GM12878 (cell line): ENCODE measurements around the gene TNNT2. TPM values are rescaled to one million over a fixed set of nuclear protein-coding genes. Genes with fewer than 3 reads are reported as not detected.

Experiments used
- ATAC-seq: fragments of 200-7000 bp; cut with Tn5 transposase; 3 replicates; pipeline ENCODE4 v1.9.1; 2020; ENCODE audit warnings: mild to moderate bottlenecking, moderate library complexity
- BruUV-seq: library from RNA; stranded (reverse); fragments of 400-500 nt; replicated peaks from 2 replicates; lab custom pipeline; 2021; lab: Mats Ljungman, UMichigan
- CTCF ChIA-PET: fragments of 300-600 bp; sonication (Branson Sonifier 250); formaldehyde crosslinking; extraction: SDS; loops from one replicate; lab custom pipeline; 2021; ENCODE audit warnings: inconsistent platforms; lab: Yijun Ruan, JAX
- POLR2A ChIA-PET: fragments of 350-600 bp; formaldehyde crosslinking; extraction: SDS; loops from one replicate; lab custom pipeline; 2021; ENCODE audit warnings: inconsistent platforms; lab: Charles Lee
- RAD21 ChIA-PET: fragments of 300-600 bp; sonication (Branson Sonifier 250); formaldehyde crosslinking; loops from one replicate; lab custom pipeline; 2023; ENCODE audit warnings: antibody characterized with exemption; ENCODE audit not compliant: unreplicated experiment; lab: Charles Lee
- SMC1A ChIA-PET: fragments of 300-600 bp; sonication (Branson Sonifier 250); formaldehyde crosslinking; loops from one replicate; lab custom pipeline; 2023; ENCODE audit not compliant: unreplicated experiment, uncharacterized antibody; lab: Charles Lee
- DNase-seq: peaks from one replicate; pipeline ENCODE4 v3.0.0-alpha.2; 2011; ENCODE audit warnings: low read depth, low spot score
- FAIRE-seq: peaks from 3 replicates; lab custom pipeline; 2011; peaks lifted over from hg19 to GRCh38; lab: Jason Lieb, UNC
- H2AFZ ChIP-seq: 2 replicates; pipeline ENCODE4 v1.6.0; 2011; ENCODE audit warnings: low read depth, low read length, control low read depth; ENCODE audit not compliant: control insufficient read depth
- H3K27ac ChIP-seq: 2 replicates; pipeline ENCODE4 v1.5.1; 2011; ENCODE audit warnings: control low read depth; ENCODE audit not compliant: control insufficient read depth, insufficient read depth
- H3K27me3 ChIP-seq, 2 experiments: replicated peaks in 1 of 2; 2 replicates each; pipeline versions ENCODE4 v1.6.0 to v1.6.1; 2011; ENCODE audit warnings: low read length in 1 of 2; ENCODE audit not compliant: control insufficient read depth in 2 of 2, insufficient read depth in 2 of 2
- H3K36me3 ChIP-seq, 2 experiments: 2 replicates each; pipeline ENCODE4 v1.5.1; 2011; ENCODE audit warnings: low read length in 1 of 2; ENCODE audit not compliant: control insufficient read depth in 2 of 2, insufficient read depth in 2 of 2
- H3K4me1 ChIP-seq: 2 replicates; pipeline ENCODE4 v1.6.1; 2011; ENCODE audit warnings: mild to moderate bottlenecking, low read length, moderate library complexity, mixed read lengths; ENCODE audit not compliant: control insufficient read depth, insufficient read depth
- H3K4me2 ChIP-seq: 2 replicates; pipeline ENCODE4 v1.6.0; 2011; ENCODE audit warnings: control low read depth; ENCODE audit not compliant: control insufficient read depth, insufficient read depth
- H3K4me3 ChIP-seq: fragments of 200-600 bp; sonication (generic); 2 replicates; pipeline ENCODE4 v1.5.1; 2016
- H3K79me2 ChIP-seq: 2 replicates; pipeline ENCODE4 v1.6.0; 2011; ENCODE audit warnings: low read length; ENCODE audit not compliant: control insufficient read depth, insufficient read depth
- H3K9ac ChIP-seq: 2 replicates; pipeline ENCODE4 v1.8.0; 2011; ENCODE audit warnings: low read length, control low read depth, mixed read lengths; ENCODE audit not compliant: control insufficient read depth, insufficient read depth
- H3K9me3 ChIP-seq: replicated peaks from 3 replicates; pipeline ENCODE4 v1.5.1; 2011; ENCODE audit warnings: mild to moderate bottlenecking, low read length; ENCODE audit not compliant: control insufficient read depth, insufficient read depth
- H4K20me1 ChIP-seq: 2 replicates; pipeline ENCODE4 v1.6.0; 2011; ENCODE audit not compliant: control insufficient read depth, insufficient read depth
- BHLHE40 ChIP-seq, 2 experiments: fragments of 450-650 bp in 1 of 2; IDR thresholded peaks; 2 replicates each; pipeline ENCODE4 v1.6.1; 2011 to 2017; ENCODE audit warnings: low read depth in 2 of 2, borderline replicate concordance in 1 of 2, improper control_type of control experiment in 1 of 2, low read length in 1 of 2, mild to moderate bottlenecking in 1 of 2
- HDAC2 ChIP-seq: fragments of 200-600 bp; sonication (generic); IDR thresholded peaks from 2 replicates; pipeline ENCODE4 v1.6.1; 2017
- KDM1A ChIP-seq: fragments of 200-600 bp; sonication (generic); IDR thresholded peaks from 2 replicates; pipeline ENCODE4 v1.6.1; 2016; ENCODE audit warnings: borderline replicate concordance
- MEF2B ChIP-seq: fragments of 450-650 bp; IDR thresholded peaks from 2 replicates; pipeline ENCODE4 v1.6.1; 2018; ENCODE audit warnings: mild to moderate bottlenecking, moderate library complexity; ENCODE audit not compliant: partially characterized antibody, poor library complexity, severe bottlenecking
- NBN ChIP-seq: fragments of 450-650 bp; IDR thresholded peaks from 2 replicates; pipeline ENCODE4 v1.6.1; 2016
- NR2F1 ChIP-seq: fragments of 450-650 bp; conservative IDR thresholded peaks from 2 replicates; pipeline ENCODE4 v1.6.1; 2017; ENCODE audit warnings: mild to moderate bottlenecking
- ZNF217 ChIP-seq: fragments of 450-650 bp; IDR thresholded peaks from 2 replicates; pipeline ENCODE4 v1.6.1; 2017; ENCODE audit warnings: antibody characterized with exemption, mild to moderate bottlenecking
- WGBS: methylation state at CpG from one replicate; pipeline ENCODE4 v1.1.6; 2016; ENCODE audit warnings: low lambda C conversion rate; ENCODE audit not compliant: insufficient replicate concordance, insufficient coverage; ENCODE audit errors: missing lambda C conversion rate; 5-methylcytosine and 5-hydroxymethylcytosine counted together
- in situ Hi-C: fragments of 300-500 bp; cut with MboI; formaldehyde crosslinking; loops from 9 replicates; pipeline ENCODE4 v1.14.3; 2018; ENCODE audit warnings: mixed read lengths
- intact Hi-C: fragments of 100-400 bp; cut with micrococcal nuclease; formaldehyde crosslinking; loops from one replicate; pipeline ENCODE4 v1.14.2; 2022; ENCODE audit not compliant: unreplicated experiment
- polyA plus RNA-seq, 11 experiments: library from polyadenylated mRNA; depleted of rRNA in 4 of 11; unstranded in 6 of 11; stranded (reverse) in 5 of 11; fragments of >200 nt; fragmentation: Nextera tagmentation in 4 of 11; fragmentation: Illumina TruSeq in 1 of 11; extraction: Ambion mirVana in 4 of 11; extraction: Trizol in 1 of 11; gene quantifications; 1 replicate in 1 of 11; 2 replicates in 10 of 11; pipeline versions ENCODE4 v1.2.1 to v1.2.3, GENCODE V29; 2011 to 2016; ENCODE audit warnings: inconsistent platforms in 2 of 11, missing spikeins in 2 of 11, low read depth in 1 of 11
- total RNA-seq, 4 experiments: library from RNA; depleted of rRNA in 3 of 4; stranded (reverse); fragments of >200 nt in 3 of 4; fragmentation: Illumina TruSeq in 1 of 4; extraction: Trizol in 1 of 4; gene quantifications; 2 replicates each; pipeline versions ENCODE4 v1.2.1 to v1.2.3, GENCODE V29; 2013 to 2021
- TF ChIP-seq, protein P1 (sequence below): IDR thresholded peaks from 2 replicates; pipeline ENCODE4 v1.6.1; 2012; ENCODE audit warnings: low read depth, low read length, improper control_type of control experiment
- TF ChIP-seq, protein P2 (sequence below): fragments of 450-650 bp; IDR thresholded peaks from 2 replicates; pipeline ENCODE4 v1.6.1; 2017; ENCODE audit warnings: low read depth, mild to moderate bottlenecking, moderate library complexity
- TF ChIP-seq, protein P3 (sequence below): fragments of 450-650 bp; IDR thresholded peaks from 2 replicates; pipeline ENCODE4 v1.6.1; 2018; ENCODE audit warnings: mild to moderate bottlenecking, low read depth, moderate library complexity; ENCODE audit not compliant: partially characterized antibody
- TF ChIP-seq, protein P4 (sequence below): fragments of 450-650 bp; formaldehyde crosslinking; IDR thresholded peaks from 2 replicates; pipeline ENCODE4 v1.4.0; 2020; ENCODE audit warnings: mild to moderate bottlenecking, moderate library complexity

TNNT2 gene
- total and polyA plus RNA-seq, 10 of the 15 experiments (the other 5 are each of a cell fraction or from before 2014, with no cell fraction given), result 2.2 TPM; not detected in 9

DNA sequence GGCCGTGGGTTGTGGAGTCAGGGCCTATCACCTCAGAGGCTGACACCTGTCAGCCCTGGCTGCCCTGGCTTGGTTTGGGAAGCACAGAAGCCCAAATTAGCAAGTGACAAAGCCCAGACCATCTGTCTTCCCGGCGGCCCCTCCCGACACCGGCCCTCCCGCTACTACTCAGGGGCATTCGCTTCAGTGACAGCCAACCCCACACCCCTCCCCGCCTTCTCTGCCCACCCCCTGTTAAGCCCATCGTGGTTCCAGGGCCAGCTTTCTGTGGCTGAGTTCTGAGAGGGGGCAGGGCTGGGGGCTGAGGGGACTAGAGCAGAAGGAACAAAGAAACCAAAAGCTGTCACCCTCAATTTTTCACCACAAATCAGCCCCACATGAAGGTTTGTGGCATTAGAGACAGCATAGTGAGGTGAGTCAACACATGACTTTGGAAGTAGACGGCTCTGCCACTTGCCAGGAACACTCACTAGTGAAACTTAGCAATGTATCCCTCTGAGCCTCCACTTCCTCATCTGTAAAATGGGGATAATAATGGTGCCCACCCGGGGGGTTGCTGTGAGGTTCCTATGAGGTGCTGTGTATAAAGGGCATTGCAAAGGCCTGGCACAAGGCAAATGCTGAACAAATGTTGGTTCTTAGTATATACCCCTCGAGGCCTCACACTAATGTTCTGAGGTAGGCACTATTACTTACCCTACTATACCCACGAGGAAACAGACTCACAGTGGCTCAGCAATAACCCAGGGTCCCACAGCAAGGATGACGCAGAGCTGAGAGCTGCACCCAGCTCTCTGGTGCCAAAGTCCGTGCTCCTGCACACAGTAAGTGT, 49.2 kb upstream of the TNNT2 start:
- CTCF ChIA-PET, result interaction anchor here (0.8 to 4.8 kb wide), 9 partner anchors 9 to 86 kb away, joined by 3 to 25 read pairs (median 6); no protein-coding TSS in a partner anchor
- POLR2A ChIA-PET, result interaction anchor here (0.6 to 0.7 kb wide), 2 partner anchors 14 to 21 kb away, joined by 3 to 6 read pairs; no protein-coding TSS in a partner anchor
- H3K4me2 ChIP-seq, result 0 out of 2 replicates have a peak overlapping the region, but pooled peaks have one; percentile 0
- no TSS peak for BruUV-seq
- RAD21 ChIA-PET, result interaction anchor here (2.3 to 2.6 kb wide), 2 partner anchors 9 to 21 kb away, joined by 10 to 16 read pairs; no protein-coding TSS in a partner anchor
- intact Hi-C loops (no loop called here), in situ Hi-C loops (no loop called here)
- H3K27ac ChIP-seq, result no peak overlapping the region
- H3K36me3 ChIP-seq, result no peaks in the 10 kb centered on the region
- FAIRE-seq, result no peak
- no peaks in the 10 kb centered on the region for H3K79me2 ChIP-seq
- no peaks in the 10 kb centered on the region; the same call in 2 of the 3 replicates for H3K9me3 ChIP-seq
- no peak for DNase-seq
- SMC1A ChIA-PET, result interaction anchor here (0.9 to 1.5 kb wide), 4 partner anchors 9 to 41 kb away, joined by 3 to 5 read pairs (median 3); no protein-coding TSS in a partner anchor
- H3K4me3 ChIP-seq, result no peak overlapping the region
- peaks cover 3% of the 10 kb centered on the region for H3K4me1 ChIP-seq
- no peak overlapping the region for H3K9ac ChIP-seq
- no peaks in the 10 kb centered on the region for H4K20me1 ChIP-seq
- ATAC-seq, result peak; percentile 69
- no peak overlapping the region for H2AFZ ChIP-seq
- H3K27me3 ChIP-seq, result no peaks in the 10 kb centered on the region
- WGBS, result 23% methylated on average over 14 of the region's 15 CpGs
- TF ChIP-seq NR2F1 (0 out of 2 replicates have a peak, but pooled peaks have one; percentile 16), HDAC2 (no peak), MEF2B (peak; percentile 21), ZNF217 (0 out of 2 replicates have a peak, but pooled peaks have one; percentile 19), KDM1A (no peak), BHLHE40 (IDR thresholded peaks at IDR 0.05; ENCODE audit: borderline replicate concordance in 1 of 2, low read depth in 2 of 2, low read length in 1 of 2) (peak; percentile 57 to 83; a peak in 3 of 4 replicates), NBN (peak; percentile 38; the same call in 1 of the 2 replicates)
- TF ChIP-seq, protein P1, sequence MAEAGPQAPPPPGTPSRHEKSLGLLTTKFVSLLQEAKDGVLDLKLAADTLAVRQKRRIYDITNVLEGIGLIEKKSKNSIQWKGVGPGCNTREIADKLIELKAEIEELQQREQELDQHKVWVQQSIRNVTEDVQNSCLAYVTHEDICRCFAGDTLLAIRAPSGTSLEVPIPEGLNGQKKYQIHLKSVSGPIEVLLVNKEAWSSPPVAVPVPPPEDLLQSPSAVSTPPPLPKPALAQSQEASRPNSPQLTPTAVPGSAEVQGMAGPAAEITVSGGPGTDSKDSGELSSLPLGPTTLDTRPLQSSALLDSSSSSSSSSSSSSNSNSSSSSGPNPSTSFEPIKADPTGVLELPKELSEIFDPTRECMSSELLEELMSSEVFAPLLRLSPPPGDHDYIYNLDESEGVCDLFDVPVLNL, result no peak
- TF ChIP-seq, protein P2, sequence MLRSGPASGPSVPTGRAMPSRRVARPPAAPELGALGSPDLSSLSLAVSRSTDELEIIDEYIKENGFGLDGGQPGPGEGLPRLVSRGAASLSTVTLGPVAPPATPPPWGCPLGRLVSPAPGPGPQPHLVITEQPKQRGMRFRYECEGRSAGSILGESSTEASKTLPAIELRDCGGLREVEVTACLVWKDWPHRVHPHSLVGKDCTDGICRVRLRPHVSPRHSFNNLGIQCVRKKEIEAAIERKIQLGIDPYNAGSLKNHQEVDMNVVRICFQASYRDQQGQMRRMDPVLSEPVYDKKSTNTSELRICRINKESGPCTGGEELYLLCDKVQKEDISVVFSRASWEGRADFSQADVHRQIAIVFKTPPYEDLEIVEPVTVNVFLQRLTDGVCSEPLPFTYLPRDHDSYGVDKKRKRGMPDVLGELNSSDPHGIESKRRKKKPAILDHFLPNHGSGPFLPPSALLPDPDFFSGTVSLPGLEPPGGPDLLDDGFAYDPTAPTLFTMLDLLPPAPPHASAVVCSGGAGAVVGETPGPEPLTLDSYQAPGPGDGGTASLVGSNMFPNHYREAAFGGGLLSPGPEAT, result peak; percentile 67
- TF ChIP-seq, protein P3, sequence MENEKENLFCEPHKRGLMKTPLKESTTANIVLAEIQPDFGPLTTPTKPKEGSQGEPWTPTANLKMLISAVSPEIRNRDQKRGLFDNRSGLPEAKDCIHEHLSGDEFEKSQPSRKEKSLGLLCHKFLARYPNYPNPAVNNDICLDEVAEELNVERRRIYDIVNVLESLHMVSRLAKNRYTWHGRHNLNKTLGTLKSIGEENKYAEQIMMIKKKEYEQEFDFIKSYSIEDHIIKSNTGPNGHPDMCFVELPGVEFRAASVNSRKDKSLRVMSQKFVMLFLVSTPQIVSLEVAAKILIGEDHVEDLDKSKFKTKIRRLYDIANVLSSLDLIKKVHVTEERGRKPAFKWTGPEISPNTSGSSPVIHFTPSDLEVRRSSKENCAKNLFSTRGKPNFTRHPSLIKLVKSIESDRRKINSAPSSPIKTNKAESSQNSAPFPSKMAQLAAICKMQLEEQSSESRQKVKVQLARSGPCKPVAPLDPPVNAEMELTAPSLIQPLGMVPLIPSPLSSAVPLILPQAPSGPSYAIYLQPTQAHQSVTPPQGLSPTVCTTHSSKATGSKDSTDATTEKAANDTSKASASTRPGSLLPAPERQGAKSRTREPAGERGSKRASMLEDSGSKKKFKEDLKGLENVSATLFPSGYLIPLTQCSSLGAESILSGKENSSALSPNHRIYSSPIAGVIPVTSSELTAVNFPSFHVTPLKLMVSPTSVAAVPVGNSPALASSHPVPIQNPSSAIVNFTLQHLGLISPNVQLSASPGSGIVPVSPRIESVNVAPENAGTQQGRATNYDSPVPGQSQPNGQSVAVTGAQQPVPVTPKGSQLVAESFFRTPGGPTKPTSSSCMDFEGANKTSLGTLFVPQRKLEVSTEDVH, result no peak
- TF ChIP-seq, protein P4, sequence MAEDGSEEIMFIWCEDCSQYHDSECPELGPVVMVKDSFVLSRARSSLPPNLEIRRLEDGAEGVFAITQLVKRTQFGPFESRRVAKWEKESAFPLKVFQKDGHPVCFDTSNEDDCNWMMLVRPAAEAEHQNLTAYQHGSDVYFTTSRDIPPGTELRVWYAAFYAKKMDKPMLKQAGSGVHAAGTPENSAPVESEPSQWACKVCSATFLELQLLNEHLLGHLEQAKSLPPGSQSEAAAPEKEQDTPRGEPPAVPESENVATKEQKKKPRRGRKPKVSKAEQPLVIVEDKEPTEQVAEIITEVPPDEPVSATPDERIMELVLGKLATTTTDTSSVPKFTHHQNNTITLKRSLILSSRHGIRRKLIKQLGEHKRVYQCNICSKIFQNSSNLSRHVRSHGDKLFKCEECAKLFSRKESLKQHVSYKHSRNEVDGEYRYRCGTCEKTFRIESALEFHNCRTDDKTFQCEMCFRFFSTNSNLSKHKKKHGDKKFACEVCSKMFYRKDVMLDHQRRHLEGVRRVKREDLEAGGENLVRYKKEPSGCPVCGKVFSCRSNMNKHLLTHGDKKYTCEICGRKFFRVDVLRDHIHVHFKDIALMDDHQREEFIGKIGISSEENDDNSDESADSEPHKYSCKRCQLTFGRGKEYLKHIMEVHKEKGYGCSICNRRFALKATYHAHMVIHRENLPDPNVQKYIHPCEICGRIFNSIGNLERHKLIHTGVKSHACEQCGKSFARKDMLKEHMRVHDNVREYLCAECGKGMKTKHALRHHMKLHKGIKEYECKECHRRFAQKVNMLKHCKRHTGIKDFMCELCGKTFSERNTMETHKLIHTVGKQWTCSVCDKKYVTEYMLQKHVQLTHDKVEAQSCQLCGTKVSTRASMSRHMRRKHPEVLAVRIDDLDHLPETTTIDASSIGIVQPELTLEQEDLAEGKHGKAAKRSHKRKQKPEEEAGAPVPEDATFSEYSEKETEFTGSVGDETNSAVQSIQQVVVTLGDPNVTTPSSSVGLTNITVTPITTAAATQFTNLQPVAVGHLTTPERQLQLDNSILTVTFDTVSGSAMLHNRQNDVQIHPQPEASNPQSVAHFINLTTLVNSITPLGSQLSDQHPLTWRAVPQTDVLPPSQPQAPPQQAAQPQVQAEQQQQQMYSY (CRISPR knock-in tag), result no peak
